ENCODE data around the gene SMARCD1.

SMARCD1 gene

DNA sequence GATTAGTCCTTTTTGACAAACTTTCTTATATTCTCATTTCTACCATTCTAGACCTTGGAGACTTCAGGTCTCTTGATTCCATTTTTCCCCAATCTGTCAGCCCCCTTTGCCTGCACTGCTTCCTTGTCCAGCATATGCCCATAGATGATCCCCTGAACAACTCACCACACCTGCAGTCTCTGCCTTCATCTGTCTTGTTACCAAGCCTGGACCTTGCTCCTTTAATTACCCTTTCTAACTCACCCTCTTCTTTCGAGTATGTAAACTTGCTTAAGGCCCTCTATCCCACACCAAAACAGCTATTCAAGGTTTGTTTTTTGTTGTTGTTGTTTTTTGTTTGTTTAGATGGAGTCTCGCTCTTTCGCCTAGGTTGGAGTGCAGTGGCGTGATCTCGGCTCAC, 36.5 kb downstream of the SMARCD1 start:
- H3K4me3 ChIP-seq (ENCODE audit: low read depth, low read length): no peak overlapping the region
- in situ Hi-C loops (cut with HindIII; ENCODE audit: low sequenced_read_pairs): no loop called here
- DNase-seq (ENCODE audit: low read depth): no peak
- TF ChIP-seq, protein P1, sequence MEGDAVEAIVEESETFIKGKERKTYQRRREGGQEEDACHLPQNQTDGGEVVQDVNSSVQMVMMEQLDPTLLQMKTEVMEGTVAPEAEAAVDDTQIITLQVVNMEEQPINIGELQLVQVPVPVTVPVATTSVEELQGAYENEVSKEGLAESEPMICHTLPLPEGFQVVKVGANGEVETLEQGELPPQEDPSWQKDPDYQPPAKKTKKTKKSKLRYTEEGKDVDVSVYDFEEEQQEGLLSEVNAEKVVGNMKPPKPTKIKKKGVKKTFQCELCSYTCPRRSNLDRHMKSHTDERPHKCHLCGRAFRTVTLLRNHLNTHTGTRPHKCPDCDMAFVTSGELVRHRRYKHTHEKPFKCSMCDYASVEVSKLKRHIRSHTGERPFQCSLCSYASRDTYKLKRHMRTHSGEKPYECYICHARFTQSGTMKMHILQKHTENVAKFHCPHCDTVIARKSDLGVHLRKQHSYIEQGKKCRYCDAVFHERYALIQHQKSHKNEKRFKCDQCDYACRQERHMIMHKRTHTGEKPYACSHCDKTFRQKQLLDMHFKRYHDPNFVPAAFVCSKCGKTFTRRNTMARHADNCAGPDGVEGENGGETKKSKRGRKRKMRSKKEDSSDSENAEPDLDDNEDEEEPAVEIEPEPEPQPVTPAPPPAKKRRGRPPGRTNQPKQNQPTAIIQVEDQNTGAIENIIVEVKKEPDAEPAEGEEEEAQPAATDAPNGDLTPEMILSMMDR (IDR thresholded peaks at IDR 0.05; ENCODE audit: low read depth, low read length, missing control alignments): no peak

DNA sequence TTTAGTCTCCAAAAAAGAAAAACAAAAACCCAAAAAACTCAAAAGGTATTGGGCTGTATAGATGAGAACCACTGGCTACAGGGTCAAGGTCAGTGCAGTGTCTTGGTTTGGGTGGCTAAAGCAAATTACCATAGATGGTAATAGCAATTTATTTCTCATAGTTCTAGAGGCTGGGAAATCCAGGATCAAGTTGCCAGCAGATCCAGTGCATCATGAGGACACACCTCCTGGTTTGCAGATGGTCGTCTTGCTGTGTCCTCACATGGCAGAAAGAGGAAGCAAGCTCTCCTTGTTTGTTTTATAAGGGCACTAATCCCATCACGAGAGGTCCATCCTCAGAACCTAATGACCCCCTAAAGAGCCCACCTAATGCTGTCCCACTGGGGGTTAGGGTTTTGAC, 38.1 kb downstream of the SMARCD1 start:
- H3K4me3 ChIP-seq (ENCODE audit: low read depth, low read length): no peak overlapping the region
- in situ Hi-C loops (cut with HindIII; ENCODE audit: low sequenced_read_pairs): no loop called here
- TF ChIP-seq, protein P1 (IDR thresholded peaks at IDR 0.05; ENCODE audit: low read depth, low read length, missing control alignments): no peak
- DNase-seq (ENCODE audit: low read depth): no peak

DNA sequence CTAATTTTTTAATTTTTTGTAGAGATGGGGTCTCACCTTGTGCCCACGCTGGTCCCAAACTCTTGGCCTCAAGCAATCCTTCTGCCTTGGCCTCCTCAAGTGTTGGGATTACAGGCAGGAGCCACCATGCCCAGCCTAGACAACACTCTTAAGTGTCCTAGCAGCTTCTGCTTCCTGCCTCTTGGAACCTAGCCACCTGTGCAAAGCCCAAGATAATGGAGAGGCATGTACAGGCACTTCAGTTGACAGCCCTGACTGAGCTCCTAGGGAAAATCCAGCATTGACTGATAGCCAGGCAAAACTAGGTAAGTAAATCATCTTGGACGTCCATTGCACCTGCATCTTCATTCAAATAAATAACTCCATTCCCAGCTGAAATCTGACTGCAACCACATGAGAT, 42.4 kb downstream of the SMARCD1 start:
- in situ Hi-C loops (cut with HindIII; ENCODE audit: low sequenced_read_pairs): no loop called here
- TF ChIP-seq, protein P1 (IDR thresholded peaks at IDR 0.05; ENCODE audit: low read depth, low read length, missing control alignments): no peak
- DNase-seq (ENCODE audit: low read depth): no peak
- no peak overlapping the region for H3K4me3 ChIP-seq (ENCODE audit: low read depth, low read length)

DNA sequence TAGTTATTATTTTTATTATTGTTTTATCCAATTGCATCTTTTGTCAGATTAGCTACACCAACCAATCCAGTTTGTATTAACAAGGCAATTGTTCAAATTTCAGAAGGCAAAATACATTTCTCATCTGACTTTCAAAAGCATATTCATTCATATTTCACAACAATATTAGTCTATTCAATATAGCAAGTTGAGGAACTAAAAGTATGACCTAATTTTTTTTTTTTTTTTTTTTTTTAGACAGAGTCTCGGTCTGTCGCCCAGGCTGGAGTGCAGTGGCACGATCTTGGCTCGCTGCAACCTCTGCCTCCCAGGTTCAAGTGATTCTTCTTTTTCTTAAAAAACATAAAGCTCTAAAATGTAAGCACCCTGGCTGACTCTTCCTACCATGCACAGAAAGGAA, 44.1 kb downstream of the SMARCD1 start:
- H3K4me3 ChIP-seq (ENCODE audit: low read depth, low read length): no peak overlapping the region
- DNase-seq (ENCODE audit: low read depth): no peak
- TF ChIP-seq, protein P1 (IDR thresholded peaks at IDR 0.05; ENCODE audit: low read depth, low read length, missing control alignments): no peak
- in situ Hi-C loops (cut with HindIII; ENCODE audit: low sequenced_read_pairs): no loop called here

DNA sequence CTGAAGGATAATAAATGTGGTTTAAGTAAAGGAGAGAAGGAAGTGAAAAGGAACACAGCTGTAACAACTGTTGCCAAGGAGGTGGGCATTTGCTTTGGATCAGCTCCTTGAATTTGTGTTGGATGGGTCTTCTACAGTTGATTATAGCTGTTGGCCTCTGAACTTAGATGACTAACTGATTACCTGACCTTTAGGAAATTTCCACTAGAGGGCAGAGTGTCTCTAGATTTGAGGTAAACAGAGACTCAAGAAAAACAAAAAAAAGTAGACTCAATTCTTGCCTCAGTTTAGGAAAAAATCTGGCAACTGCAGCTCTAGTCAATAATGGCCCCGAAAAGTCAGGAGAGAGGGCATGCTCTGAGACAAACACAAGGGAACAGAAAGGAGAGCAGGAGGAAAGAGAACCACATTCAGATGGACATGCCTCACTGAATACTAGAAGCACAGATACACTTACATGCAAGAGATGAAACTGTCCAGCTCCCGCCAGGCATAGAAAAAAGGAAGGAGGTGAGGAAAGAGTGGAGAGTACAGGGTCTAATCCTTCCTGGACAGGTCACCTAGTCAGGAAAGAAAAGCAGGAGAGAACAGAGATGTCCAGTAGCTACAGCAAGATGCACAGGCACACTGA, 47.5 kb downstream of the SMARCD1 start:
- TF ChIP-seq, protein P1 (IDR thresholded peaks at IDR 0.05; ENCODE audit: low read depth, low read length, missing control alignments): peak; percentile 30
- peak; percentile 19 for DNase-seq (ENCODE audit: low read depth)
- in situ Hi-C loops (cut with HindIII; ENCODE audit: low sequenced_read_pairs): no loop called here
- no peak overlapping the region for H3K4me3 ChIP-seq (ENCODE audit: low read depth, low read length)

DNA sequence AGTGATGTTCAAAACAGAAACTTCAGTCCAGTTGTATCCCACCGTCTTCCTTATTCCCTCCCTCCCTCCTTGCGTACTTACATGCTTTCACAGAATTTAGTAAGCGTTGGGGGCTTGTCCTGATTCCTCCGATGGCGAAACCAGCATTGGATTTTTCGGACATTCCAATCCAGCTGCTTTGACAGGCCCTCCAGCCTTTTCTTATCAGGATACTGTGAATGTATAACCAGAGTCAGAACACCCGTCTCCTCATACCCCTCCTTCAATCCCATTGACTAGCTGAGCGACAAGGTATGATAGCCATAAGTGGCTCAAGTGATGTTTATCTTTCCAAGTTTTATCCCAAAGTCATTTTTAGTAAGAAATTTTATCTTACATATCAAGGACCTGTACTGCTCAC, 57.9 kb downstream of the SMARCD1 start:
- in situ Hi-C loops (cut with HindIII; ENCODE audit: low sequenced_read_pairs): no loop called here
- TF ChIP-seq, protein P1 (IDR thresholded peaks at IDR 0.05; ENCODE audit: low read depth, low read length, missing control alignments): no peak
- no peak overlapping the region for H3K4me3 ChIP-seq (ENCODE audit: low read depth, low read length)
- no peak for DNase-seq (ENCODE audit: low read depth)

Measured in astrocyte of the cerebellum (primary cell).